CD8-positive, alpha-beta memory T cell (primary cell): ENCODE results near the gene NSA2. TPM values are rescaled to one million over a fixed set of nuclear protein-coding genes. Genes with fewer than 3 reads are reported as not detected.

Source experiments
- CTCF ChIA-PET: fragments of 350-600 bp; sonication (Branson Sonifier 250); formaldehyde crosslinking; loops from one replicate; lab custom pipeline; 2021; ENCODE audit warnings: antibody characterized with exemption; lab: Charles Lee
- POLR2A ChIA-PET: fragments of 350-600 bp; sonication (Branson Sonifier 250); formaldehyde crosslinking; loops from one replicate; lab custom pipeline; 2021; ENCODE audit warnings: antibody characterized with exemption; lab: Charles Lee
- DNase-seq, 5 donors: peaks; one replicate each; pipeline versions ENCODE4 v3.0.0 to v3.0.0-alpha.2; 2020 to 2022; ENCODE audit warnings: mixed read lengths in 1 of 5
- H3K27ac ChIP-seq: one replicate; pipeline ENCODE4 v1.7.0; 2013; ENCODE audit warnings: low read depth, mild to moderate bottlenecking, low read length, moderate library complexity
- H3K27me3 ChIP-seq: 2 replicates; pipeline ENCODE4 v1.7.0; 2013; ENCODE audit warnings: low read length, mild to moderate bottlenecking; ENCODE audit not compliant: insufficient read depth, poor library complexity, severe bottlenecking
- H3K36me3 ChIP-seq: 2 replicates; pipeline ENCODE4 v1.7.0; 2013; ENCODE audit warnings: mild to moderate bottlenecking, low read length, moderate library complexity; ENCODE audit not compliant: insufficient read depth
- H3K4me1 ChIP-seq: 2 replicates; pipeline ENCODE4 v1.7.0; 2013; ENCODE audit warnings: mild to moderate bottlenecking, low read length, moderate library complexity; ENCODE audit not compliant: insufficient read depth
- H3K4me3 ChIP-seq: 2 replicates; pipeline ENCODE4 v1.7.0; 2013; ENCODE audit warnings: mild to moderate bottlenecking, low read length
- H3K9me3 ChIP-seq: 2 replicates; pipeline ENCODE4 v1.7.0; 2013; ENCODE audit warnings: mild to moderate bottlenecking, low read length
- H3K27ac Mint-ChIP-seq, 8 donors: one replicate each; pipeline ENCODE4 v1.8.0; 2020 to 2021; ENCODE audit warnings: mixed read lengths in 8 of 8, mild to moderate bottlenecking in 6 of 8, inconsistent platforms in 3 of 8, moderate library complexity in 3 of 8
- H3K27me3 Mint-ChIP-seq, 2 donors: one replicate each; pipeline ENCODE4 v1.8.0; 2020 to 2021; ENCODE audit warnings: mixed read lengths in 2 of 2, mild to moderate bottlenecking in 1 of 2, moderate library complexity in 1 of 2
- H3K36me3 Mint-ChIP-seq, 3 donors: one replicate each; pipeline ENCODE4 v1.8.0; 2020 to 2021; ENCODE audit warnings: mixed read lengths in 3 of 3, inconsistent platforms in 1 of 3, mild to moderate bottlenecking in 1 of 3
- H3K4me1 Mint-ChIP-seq, 3 donors: one replicate each; pipeline ENCODE4 v1.8.0; 2020 to 2021; ENCODE audit warnings: mixed read lengths in 3 of 3, inconsistent platforms in 1 of 3, mild to moderate bottlenecking in 1 of 3
- H3K4me3 Mint-ChIP-seq, 7 donors: one replicate each; pipeline ENCODE4 v1.8.0; 2020 to 2021; ENCODE audit warnings: mixed read lengths in 7 of 7, mild to moderate bottlenecking in 6 of 7, moderate library complexity in 4 of 7, inconsistent platforms in 2 of 7
- H3K9me3 Mint-ChIP-seq, 5 donors: one replicate each; pipeline ENCODE4 v1.8.0; 2020 to 2022; ENCODE audit warnings: mixed read lengths in 5 of 5, mild to moderate bottlenecking in 3 of 5, moderate library complexity in 2 of 5, inconsistent platforms in 1 of 5
- polyA plus RNA-seq: library from polyadenylated mRNA; unstranded; fragments of 300-500 nt; fragmentation: Illumina TruSeq; gene quantifications from one replicate; pipeline ENCODE4 v1.2.3, GENCODE V29; 2021
- total RNA-seq, 2 experiments: library from RNA; stranded (reverse); gene quantifications; one replicate each; pipeline ENCODE4 v1.2.3, GENCODE V29; 2021

Gene NSA2
- total and polyA plus RNA-seq, 3 experiments from 2014 or later, result 52.2 to 167 (median 167) TPM

DNA sequence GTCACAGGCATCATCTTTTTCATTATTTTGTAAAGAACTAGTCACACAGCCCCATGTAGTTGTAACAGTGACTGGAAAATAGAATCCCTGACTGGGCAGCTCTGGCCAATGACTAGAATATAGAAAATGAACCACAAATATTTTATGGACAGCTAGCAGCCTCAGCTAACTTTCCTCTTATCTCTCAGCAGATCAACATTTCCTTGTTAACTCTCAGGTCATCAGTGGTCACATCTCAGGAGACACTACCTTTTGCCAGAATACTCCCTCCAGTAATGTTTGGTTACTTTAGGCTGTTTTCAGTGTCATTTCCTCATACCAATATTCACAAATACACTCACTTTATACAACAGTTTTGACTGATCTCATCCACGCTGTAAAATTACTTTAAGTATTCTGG, 55.2 kb downstream of the NSA2 start:
- H3K27ac ChIP-seq, result no peak overlapping the region
- H3K4me3 ChIP-seq, result no peak overlapping the region
- no peaks in the 10 kb centered on the region for H3K27me3 Mint-ChIP-seq
- DNase-seq, result no peak
- no peaks in the 10 kb centered on the region for H3K4me1 ChIP-seq
- H3K4me1 Mint-ChIP-seq, result peaks cover 4 to 27% (median 13%) of the 10 kb centered on the region in 3 donors
- no peaks in the 10 kb centered on the region for H3K9me3 Mint-ChIP-seq
- H3K27me3 ChIP-seq, result no peaks in the 10 kb centered on the region
- POLR2A ChIA-PET, result no interaction called here
- no peaks in the 10 kb centered on the region for H3K9me3 ChIP-seq
- H3K36me3 Mint-ChIP-seq, result peaks cover 0 to 8% (median 0%) of the 10 kb centered on the region in 3 donors
- CTCF ChIA-PET, result no interaction called here
- H3K4me3 Mint-ChIP-seq, result no peak overlapping the region
- H3K27ac Mint-ChIP-seq, result no peak overlapping the region
- no peaks in the 10 kb centered on the region for H3K36me3 ChIP-seq

DNA sequence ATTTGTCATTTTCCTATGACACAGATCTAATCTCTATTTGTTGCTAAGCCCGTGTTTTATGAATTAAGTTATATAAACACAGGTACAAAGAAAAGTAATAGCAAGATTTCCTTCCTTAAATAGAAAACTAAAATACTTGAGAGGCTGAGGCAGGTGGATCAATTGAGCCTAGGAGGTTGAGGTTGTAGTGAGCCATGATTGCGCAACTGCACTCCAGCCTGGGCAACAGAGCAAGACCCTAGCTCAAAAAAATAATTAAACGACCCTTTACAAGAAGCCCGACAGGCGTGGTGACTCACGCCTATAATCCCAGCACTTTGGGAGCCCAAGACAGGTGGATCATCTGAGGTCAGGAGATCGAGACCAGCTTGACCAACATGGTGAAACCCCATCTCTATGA, 62.4 kb downstream of the NSA2 start:
- CTCF ChIA-PET, result no interaction called here
- no peak overlapping the region for H3K27ac Mint-ChIP-seq

More for the DNA sequence above, 62.4 kb downstream of the NSA2 start:
- Mint-ChIP-seq H3K27me3 (peaks cover 0 to 3% of the 10 kb centered on the region in 2 donors), H3K4me3 (no peak overlapping the region), H3K9me3 (no peaks in the 10 kb centered on the region), H3K36me3 (peaks cover 0 to 24% (median 6%) of the 10 kb centered on the region in 3 donors), H3K4me1 (peaks cover 0 to 4% (median 3%) of the 10 kb centered on the region in 3 donors)
- H3K27ac ChIP-seq, result no peak overlapping the region
- no peaks in the 10 kb centered on the region for H3K4me1 ChIP-seq
- no peaks in the 10 kb centered on the region for H3K36me3 ChIP-seq
- H3K9me3 ChIP-seq, result no peaks in the 10 kb centered on the region
- H3K27me3 ChIP-seq, result no peaks in the 10 kb centered on the region
- POLR2A ChIA-PET, result no interaction called here
- DNase-seq, result no peak
- H3K4me3 ChIP-seq, result no peak overlapping the region

Other genes with a start within 250 kb of the NSA2 start
- gene ENC1, start 126.5 kb upstream of the NSA2 start, total RNA-seq, result under 1 TPM; 0.68 to 0.93 TPM
- 3.5 TPM for gene ENC1, start 126.5 kb upstream of the NSA2 start, polyA plus RNA-seq
- gene HEXB, start 82.0 kb upstream of the NSA2 start, total RNA-seq, result 10 to 100 TPM; 57.4 to 64.7 TPM
- gene HEXB, start 82.0 kb upstream of the NSA2 start, polyA plus RNA-seq, result 116 TPM
- 10 to 100 TPM; 33.2 to 33.9 TPM for gene GFM2, start 132 bp upstream of the NSA2 start, total RNA-seq
- gene GFM2, start 132 bp upstream of the NSA2 start, polyA plus RNA-seq, result 9.1 TPM
- 1 to 10 TPM; 8.4 to 8.6 TPM for gene FAM169A, start 99.1 kb downstream of the NSA2 start, total RNA-seq
- gene FAM169A, start 99.1 kb downstream of the NSA2 start, polyA plus RNA-seq, result 9.2 TPM